K562 (cell line): Measurements from ENCODE around the gene IQCC. TPM values are rescaled to one million over a fixed set of nuclear protein-coding genes. Genes with fewer than 3 reads are reported as not detected.

ENCODE experiments used
- AFF1 ChIP-seq, 2 experiments: fragments of 450-650 bp; IDR thresholded peaks; 2 replicates each; pipeline ENCODE4 v1.6.1; 2018; ENCODE audit warnings: mild to moderate bottlenecking in 2 of 2, low read depth in 1 of 2; ENCODE audit not compliant: partially characterized antibody in 2 of 2
- CLOCK ChIP-seq: fragments of 250-450 bp; sonication (Bioruptor Pico); IDR thresholded peaks from 2 replicates; pipeline ENCODE4 v1.4.0; 2020; ENCODE audit warnings: mild to moderate bottlenecking, moderate library complexity, borderline replicate concordance
- HIVEP1 ChIP-seq: fragments of 250-450 bp; sonication (Bioruptor Pico); IDR thresholded peaks from 2 replicates; pipeline ENCODE4 v1.4.0; 2020; ENCODE audit warnings: mild to moderate bottlenecking
- NFATC3 ChIP-seq: fragments of 450-650 bp; IDR thresholded peaks from 2 replicates; pipeline ENCODE4 v1.6.1; 2017; ENCODE audit warnings: mild to moderate bottlenecking
- polyA plus RNA-seq, 8 experiments: library from polyadenylated mRNA; depleted of rRNA in 4 of 8; stranded (reverse) in 5 of 8; unstranded in 3 of 8; fragments of >200 nt; fragmentation: Nextera tagmentation in 2 of 8; fragmentation: Illumina TruSeq in 1 of 8; extraction: Ambion mirVana in 2 of 8; extraction: Trizol in 1 of 8; gene quantifications; 2 replicates each; pipeline versions ENCODE4 v1.2.1 to v1.2.3, GENCODE V29; 2011 to 2014; ENCODE audit warnings: inconsistent platforms in 1 of 8, missing spikeins in 1 of 8
- total RNA-seq, 7 experiments: library from RNA; depleted of rRNA in 6 of 7; stranded (reverse); fragments of >200 nt in 6 of 7; fragmentation: Illumina TruSeq in 2 of 7; extraction: Trizol in 2 of 7; gene quantifications; 2 replicates each; pipeline versions ENCODE4 v1.2.1 to v1.2.3, GENCODE V29; 2011 to 2021; ENCODE audit warnings: low replicate concordance in 1 of 7

The IQCC gene
- total and polyA plus RNA-seq, 9 of the 15 experiments (the other 6 are each of a cell fraction or from before 2014, with no cell fraction given) = 8.1 to 16.5 (median 10.7) TPM

GRCh38 chr1:32181065-32181464, 24.4 kb upstream of the IQCC start (continued):
- TF ChIP-seq AFF1 (IDR thresholded peaks at IDR 0.05; ENCODE audit: low read depth in 1 of 2, partially characterized antibody in 2 of 2) = no peak
- TF ChIP-seq CLOCK (CRISPR knock-in tag) = no peak
- no peak for TF ChIP-seq NFATC3
- TF ChIP-seq HIVEP1 (CRISPR knock-in tag) = no peak
